Measurements from ENCODE around the gene TMEM238.

DNA sequence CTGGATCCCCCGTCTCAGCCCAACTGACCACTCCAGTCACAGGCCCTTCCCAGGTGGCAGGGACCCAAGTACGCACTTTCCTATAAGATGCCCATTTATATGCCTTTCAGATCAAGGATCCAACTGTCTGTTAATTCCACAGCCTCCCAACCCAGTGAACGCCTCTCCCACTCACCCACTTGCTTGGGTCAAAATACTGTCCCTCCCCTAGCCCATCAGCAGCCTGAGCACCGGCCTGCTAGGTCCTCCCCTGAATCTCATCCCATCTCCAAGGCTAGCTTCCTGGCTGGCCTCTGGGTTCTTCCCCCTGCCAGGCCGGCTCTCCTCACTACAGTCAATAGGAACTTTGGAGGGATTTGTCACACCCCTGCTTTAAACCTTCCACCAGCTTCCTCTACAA, 21.5 kb upstream of the TMEM238 start:
- no peak for TF ChIP-seq EZH2 (IDR thresholded peaks at IDR 0.05; ENCODE audit: borderline replicate concordance, insufficient read depth, low read length, poor library complexity, severe bottlenecking)
- TF ChIP-seq, protein P1, sequence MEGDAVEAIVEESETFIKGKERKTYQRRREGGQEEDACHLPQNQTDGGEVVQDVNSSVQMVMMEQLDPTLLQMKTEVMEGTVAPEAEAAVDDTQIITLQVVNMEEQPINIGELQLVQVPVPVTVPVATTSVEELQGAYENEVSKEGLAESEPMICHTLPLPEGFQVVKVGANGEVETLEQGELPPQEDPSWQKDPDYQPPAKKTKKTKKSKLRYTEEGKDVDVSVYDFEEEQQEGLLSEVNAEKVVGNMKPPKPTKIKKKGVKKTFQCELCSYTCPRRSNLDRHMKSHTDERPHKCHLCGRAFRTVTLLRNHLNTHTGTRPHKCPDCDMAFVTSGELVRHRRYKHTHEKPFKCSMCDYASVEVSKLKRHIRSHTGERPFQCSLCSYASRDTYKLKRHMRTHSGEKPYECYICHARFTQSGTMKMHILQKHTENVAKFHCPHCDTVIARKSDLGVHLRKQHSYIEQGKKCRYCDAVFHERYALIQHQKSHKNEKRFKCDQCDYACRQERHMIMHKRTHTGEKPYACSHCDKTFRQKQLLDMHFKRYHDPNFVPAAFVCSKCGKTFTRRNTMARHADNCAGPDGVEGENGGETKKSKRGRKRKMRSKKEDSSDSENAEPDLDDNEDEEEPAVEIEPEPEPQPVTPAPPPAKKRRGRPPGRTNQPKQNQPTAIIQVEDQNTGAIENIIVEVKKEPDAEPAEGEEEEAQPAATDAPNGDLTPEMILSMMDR (IDR thresholded peaks at IDR 0.05; ENCODE audit: poor library complexity, severe bottlenecking) = no peak
- TF ChIP-seq RAD21 (conservative IDR thresholded peaks at IDR 0.05) = no peak
- no peak for TF ChIP-seq MXI1 (conservative IDR thresholded peaks at IDR 0.05; ENCODE audit: poor library complexity, severe bottlenecking)
- TF ChIP-seq, protein P2, sequence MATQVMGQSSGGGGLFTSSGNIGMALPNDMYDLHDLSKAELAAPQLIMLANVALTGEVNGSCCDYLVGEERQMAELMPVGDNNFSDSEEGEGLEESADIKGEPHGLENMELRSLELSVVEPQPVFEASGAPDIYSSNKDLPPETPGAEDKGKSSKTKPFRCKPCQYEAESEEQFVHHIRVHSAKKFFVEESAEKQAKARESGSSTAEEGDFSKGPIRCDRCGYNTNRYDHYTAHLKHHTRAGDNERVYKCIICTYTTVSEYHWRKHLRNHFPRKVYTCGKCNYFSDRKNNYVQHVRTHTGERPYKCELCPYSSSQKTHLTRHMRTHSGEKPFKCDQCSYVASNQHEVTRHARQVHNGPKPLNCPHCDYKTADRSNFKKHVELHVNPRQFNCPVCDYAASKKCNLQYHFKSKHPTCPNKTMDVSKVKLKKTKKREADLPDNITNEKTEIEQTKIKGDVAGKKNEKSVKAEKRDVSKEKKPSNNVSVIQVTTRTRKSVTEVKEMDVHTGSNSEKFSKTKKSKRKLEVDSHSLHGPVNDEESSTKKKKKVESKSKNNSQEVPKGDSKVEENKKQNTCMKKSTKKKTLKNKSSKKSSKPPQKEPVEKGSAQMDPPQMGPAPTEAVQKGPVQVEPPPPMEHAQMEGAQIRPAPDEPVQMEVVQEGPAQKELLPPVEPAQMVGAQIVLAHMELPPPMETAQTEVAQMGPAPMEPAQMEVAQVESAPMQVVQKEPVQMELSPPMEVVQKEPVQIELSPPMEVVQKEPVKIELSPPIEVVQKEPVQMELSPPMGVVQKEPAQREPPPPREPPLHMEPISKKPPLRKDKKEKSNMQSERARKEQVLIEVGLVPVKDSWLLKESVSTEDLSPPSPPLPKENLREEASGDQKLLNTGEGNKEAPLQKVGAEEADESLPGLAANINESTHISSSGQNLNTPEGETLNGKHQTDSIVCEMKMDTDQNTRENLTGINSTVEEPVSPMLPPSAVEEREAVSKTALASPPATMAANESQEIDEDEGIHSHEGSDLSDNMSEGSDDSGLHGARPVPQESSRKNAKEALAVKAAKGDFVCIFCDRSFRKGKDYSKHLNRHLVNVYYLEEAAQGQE (IDR thresholded peaks at IDR 0.05; ENCODE audit: borderline replicate concordance) = no peak
- no peak for TF ChIP-seq EP300 (conservative IDR thresholded peaks at IDR 0.05; ENCODE audit: poor library complexity, severe bottlenecking)
- no peak for TF ChIP-seq POLR2AphosphoS5 (IDR thresholded peaks at IDR 0.05)
- no peak for TF ChIP-seq SMC3 (conservative IDR thresholded peaks at IDR 0.05; ENCODE audit: poor library complexity)
- no peak for TF ChIP-seq TAF1 (IDR thresholded peaks at IDR 0.05; ENCODE audit: low read depth)

Data from neural cell (in vitro differentiated cells).